ENCODE results near the gene ISCU.

DNA sequence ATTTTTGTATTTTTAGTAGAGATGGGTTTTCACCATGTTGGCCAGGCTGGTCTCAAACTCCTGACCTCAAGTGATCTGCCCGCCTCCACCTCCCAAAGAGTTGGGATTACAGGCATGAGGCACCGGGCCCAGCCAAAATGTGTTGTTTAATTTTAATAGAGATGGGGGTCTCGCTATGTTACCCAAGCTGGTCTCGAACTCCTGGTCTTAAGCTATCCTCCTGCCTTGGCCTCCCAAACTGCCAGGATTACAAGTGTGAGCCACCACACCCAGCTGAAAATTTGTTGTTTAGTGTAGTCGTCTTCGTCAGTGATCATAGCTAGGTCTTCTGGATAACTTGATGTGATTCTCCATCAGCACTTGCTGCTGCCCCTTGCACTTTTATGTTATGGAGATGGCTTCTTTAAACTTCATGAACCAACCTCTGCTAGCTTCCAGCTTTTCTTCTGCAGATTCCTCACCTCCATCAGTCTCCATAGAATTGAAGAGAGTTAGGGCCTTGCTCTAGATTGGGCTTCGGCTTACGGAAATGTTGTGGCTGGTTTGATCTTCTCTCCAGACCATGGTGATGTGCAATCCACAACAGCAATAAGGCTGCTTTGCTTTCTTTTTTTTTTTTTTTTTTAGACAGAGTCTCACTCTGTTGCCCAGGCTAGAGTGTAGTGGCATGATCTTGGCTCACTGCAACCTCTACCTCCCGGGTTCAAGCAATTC is 13.0 kb downstream of the ISCU start:
- TF ChIP-seq, protein P1, sequence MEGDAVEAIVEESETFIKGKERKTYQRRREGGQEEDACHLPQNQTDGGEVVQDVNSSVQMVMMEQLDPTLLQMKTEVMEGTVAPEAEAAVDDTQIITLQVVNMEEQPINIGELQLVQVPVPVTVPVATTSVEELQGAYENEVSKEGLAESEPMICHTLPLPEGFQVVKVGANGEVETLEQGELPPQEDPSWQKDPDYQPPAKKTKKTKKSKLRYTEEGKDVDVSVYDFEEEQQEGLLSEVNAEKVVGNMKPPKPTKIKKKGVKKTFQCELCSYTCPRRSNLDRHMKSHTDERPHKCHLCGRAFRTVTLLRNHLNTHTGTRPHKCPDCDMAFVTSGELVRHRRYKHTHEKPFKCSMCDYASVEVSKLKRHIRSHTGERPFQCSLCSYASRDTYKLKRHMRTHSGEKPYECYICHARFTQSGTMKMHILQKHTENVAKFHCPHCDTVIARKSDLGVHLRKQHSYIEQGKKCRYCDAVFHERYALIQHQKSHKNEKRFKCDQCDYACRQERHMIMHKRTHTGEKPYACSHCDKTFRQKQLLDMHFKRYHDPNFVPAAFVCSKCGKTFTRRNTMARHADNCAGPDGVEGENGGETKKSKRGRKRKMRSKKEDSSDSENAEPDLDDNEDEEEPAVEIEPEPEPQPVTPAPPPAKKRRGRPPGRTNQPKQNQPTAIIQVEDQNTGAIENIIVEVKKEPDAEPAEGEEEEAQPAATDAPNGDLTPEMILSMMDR (IDR thresholded peaks at IDR 0.05): no peak
- no peak for TF ChIP-seq POLR2A (IDR thresholded peaks at IDR 0.05)
